Esophagus muscularis mucosa (tissue), 4 donors: Measurements from ENCODE around the gene TGM5.

Experiments
- EP300 ChIP-seq: sonication (generic); formaldehyde crosslinking; IDR thresholded peaks from one replicate; pipeline ENCODE4 v1.6.1; 2017; ENCODE audit warnings: antibody characterized with exemption
- POLR2A ChIP-seq: fragments of 450-650 bp; IDR thresholded peaks from one replicate; pipeline ENCODE4 v1.6.1; 2017; ENCODE audit warnings: antibody characterized with exemption, moderate library complexity, mild to moderate bottlenecking, low read depth
- TF ChIP-seq, protein P1 (sequence below), 3 experiments: fragments of 200-600 bp in 2 of 3; fragments of 450-650 bp in 1 of 3; sonication (generic) in 2 of 3; IDR thresholded peaks; one replicate each; pipeline ENCODE4 v1.5.1; 2017 to 2019; ENCODE audit warnings: antibody characterized with exemption in 3 of 3, mild to moderate bottlenecking in 2 of 3, moderate library complexity in 1 of 3

DNA sequence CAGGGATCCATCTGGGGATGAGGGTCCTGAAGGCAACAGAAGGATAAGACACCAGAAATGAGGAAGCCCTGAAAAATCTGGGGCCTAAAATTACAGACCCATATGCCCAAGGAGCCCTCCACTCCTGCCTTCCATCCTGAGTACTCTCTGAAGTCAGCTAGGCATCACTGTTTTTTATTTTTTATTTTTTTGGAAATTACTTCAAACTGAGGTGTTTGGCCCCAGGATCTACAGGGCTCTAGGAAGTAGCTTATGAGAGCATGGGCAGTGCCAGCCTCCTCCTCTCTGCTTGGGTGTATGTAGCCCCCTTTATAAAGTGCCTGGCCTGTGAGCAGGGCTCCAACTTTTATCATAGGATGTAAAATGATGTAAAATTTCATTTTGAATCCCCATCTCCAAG is 53.8 kb downstream of the TGM5 start:
- TF ChIP-seq, protein P1, sequence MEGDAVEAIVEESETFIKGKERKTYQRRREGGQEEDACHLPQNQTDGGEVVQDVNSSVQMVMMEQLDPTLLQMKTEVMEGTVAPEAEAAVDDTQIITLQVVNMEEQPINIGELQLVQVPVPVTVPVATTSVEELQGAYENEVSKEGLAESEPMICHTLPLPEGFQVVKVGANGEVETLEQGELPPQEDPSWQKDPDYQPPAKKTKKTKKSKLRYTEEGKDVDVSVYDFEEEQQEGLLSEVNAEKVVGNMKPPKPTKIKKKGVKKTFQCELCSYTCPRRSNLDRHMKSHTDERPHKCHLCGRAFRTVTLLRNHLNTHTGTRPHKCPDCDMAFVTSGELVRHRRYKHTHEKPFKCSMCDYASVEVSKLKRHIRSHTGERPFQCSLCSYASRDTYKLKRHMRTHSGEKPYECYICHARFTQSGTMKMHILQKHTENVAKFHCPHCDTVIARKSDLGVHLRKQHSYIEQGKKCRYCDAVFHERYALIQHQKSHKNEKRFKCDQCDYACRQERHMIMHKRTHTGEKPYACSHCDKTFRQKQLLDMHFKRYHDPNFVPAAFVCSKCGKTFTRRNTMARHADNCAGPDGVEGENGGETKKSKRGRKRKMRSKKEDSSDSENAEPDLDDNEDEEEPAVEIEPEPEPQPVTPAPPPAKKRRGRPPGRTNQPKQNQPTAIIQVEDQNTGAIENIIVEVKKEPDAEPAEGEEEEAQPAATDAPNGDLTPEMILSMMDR (IDR thresholded peaks at IDR 0.05), result no peak
- TF ChIP-seq POLR2A (no peak), EP300 (no peak)
